RWPE1 (cell line): Measurements from ENCODE around the gene CTDNEP1.

ENCODE experiments used
- CTCF ChIA-PET: fragments of 350-600 bp; sonication (Branson Sonifier 250); formaldehyde crosslinking; extraction: SDS; loops from one replicate; lab custom pipeline; 2021; lab: Yijun Ruan, JAX
- POLR2A ChIA-PET: fragments of 400-600 bp; formaldehyde crosslinking; extraction: SDS; loops from one replicate; lab custom pipeline; 2020; ENCODE audit warnings: antibody characterized with exemption; ENCODE audit not compliant: low non-redundant PET; lab: Yijun Ruan, JAX
- DNase-seq: peaks from one replicate; pipeline ENCODE4 v3.0.0; 2012; ENCODE audit warnings: low spot score
- H3K27ac ChIP-seq: fragments of 450-650 bp; 2 replicates; pipeline ENCODE4 v1.5.1; 2017
- TF ChIP-seq, protein P1 (sequence below): fragments of 450-650 bp; conservative IDR thresholded peaks from 2 replicates; pipeline ENCODE4 v1.5.1; 2017; ENCODE audit warnings: low read depth, mild to moderate bottlenecking

Gene CTDNEP1

DNA sequence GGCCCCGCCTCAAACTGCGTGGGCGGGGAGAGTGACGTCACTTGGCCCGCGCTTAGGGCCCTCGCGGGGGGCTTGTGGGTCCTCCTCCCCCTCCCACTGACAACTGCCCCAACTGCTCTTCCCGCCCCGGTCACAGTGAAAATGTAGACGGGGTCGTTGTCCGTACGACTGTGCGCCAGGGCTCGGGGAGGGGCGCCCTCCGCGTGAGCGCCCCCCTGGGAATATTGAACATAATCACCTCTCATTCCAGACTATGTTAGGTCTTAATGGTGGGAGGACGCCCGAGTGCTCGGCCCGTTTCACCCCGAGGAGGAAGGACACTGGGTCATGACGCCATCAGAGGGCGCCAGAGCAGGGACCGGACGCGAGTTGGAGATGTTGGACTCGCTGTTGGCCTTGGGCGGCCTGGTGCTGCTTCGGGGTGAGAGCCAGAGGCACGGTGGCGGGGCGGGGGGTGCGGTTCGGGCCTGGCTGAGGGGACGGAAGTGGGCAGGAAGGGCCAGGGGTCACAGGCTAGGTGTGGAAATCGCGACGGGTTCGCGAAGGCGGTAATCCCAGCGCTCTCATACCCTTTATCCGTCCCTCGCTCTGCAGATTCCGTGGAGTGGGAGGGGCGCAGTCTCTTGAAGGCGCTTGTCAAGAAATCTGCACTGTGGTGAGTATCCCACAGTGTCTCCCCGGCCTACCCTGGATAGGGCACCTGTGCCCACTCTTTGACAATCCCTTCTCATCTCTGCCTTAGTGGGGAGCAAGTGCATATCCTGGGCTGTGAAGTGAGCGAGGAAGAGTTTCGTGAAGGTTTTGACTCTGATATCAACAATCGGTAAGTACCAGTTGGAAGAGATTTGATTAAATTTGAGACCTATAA, 876 bp upstream of the CTDNEP1 start, which contains the start of gene ELP5:
ELP5 (plus strand) TSS at position 40 of the 868 bp plus-strand sequence; CDS start at position 376, 336 bp downstream.
- POLR2A ChIA-PET, result no interaction called here
- DNase-seq, result peak; percentile 96
- CTCF ChIA-PET, result interaction anchor here (1.1 kb wide), 1 partner anchor 13 kb away, joined by 9 read pairs; the partner anchor contains the start of gene PHF23
- TF ChIP-seq, protein P1, sequence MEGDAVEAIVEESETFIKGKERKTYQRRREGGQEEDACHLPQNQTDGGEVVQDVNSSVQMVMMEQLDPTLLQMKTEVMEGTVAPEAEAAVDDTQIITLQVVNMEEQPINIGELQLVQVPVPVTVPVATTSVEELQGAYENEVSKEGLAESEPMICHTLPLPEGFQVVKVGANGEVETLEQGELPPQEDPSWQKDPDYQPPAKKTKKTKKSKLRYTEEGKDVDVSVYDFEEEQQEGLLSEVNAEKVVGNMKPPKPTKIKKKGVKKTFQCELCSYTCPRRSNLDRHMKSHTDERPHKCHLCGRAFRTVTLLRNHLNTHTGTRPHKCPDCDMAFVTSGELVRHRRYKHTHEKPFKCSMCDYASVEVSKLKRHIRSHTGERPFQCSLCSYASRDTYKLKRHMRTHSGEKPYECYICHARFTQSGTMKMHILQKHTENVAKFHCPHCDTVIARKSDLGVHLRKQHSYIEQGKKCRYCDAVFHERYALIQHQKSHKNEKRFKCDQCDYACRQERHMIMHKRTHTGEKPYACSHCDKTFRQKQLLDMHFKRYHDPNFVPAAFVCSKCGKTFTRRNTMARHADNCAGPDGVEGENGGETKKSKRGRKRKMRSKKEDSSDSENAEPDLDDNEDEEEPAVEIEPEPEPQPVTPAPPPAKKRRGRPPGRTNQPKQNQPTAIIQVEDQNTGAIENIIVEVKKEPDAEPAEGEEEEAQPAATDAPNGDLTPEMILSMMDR, result peak; percentile 44
- H3K27ac ChIP-seq, result peak within 1 kb of the TSS; percentile 98

DNA sequence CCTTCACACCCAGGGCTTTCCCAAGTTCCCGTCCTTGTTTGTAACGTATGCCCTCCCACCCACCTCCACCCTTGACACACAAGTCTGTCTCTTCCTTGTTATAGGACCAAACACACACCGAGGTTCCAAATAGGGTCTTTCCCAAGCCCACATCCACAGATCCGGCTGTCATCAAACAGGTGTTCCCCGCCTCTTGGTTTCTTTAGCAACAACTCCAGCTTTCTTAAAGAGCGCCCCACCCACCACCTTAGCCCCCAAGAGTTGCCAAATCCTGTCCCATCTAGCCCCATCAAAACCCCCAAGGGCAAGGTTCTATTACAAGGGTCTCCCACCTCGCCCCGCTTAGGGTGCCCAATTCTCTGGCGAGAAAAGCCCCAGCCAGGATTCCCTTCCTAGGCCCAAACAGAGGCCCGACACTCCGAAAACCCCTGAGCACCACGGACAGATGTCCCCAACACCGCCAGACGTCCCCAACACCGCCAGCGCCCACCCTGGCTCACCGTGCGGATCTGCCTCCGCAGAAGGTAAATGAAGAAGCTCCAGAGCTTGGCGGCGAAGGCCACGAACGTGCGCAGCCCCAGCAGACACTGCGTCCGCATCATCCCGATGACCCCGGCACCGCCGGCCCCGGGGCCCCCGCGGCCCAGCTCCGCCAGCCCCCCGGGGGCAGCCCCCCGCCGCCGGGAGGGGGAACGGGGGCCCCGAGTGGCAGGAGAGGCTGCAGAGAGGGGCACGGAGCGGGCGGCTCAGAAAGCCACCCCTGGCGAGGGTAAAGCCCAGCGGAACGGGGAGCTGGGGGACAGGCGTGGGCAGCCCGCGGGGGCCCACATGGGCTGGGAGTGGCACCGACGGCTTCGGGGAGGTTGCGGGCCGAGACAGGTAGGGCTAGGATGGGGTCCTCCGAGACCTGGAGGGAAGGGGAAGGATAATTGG, 573 bp downstream of the CTDNEP1 start:
- no peak for DNase-seq
- CTCF ChIA-PET, result interaction anchor here (0.6 to 1.1 kb wide), 3 partner anchors 12 to 1126 kb away, joined by 3 to 9 read pairs (median 4); partner anchors contain the start of gene PHF23

DNA sequence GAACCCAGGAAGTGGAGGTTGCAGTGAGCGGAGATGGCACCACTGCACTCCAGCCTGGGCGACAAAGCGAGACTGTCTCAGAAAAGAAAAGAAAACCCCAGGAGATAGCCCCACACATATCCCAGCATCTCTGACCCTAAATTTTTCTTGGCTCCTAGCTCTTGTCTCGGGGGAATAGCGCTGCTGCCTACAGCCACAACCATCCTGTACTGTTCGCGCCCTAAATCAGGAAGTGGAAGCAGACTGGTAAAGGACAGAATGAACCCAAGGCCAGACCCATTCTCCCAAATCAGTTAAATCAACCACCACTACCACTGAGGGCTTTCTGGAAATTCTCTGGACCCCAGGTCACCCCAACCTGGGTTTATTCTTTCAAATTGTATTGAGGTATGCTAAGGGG, 1.7 kb downstream of the CTDNEP1 start:
- H3K27ac ChIP-seq, result peak overlapping the region; percentile 98
- TF ChIP-seq, protein P1, result no peak
- ChIA-PET POLR2A (interaction anchor here (0.6 kb wide), 1 partner anchor 8 kb away, joined by 7 read pairs; no protein-coding TSS in a partner anchor), CTCF (interaction anchor here (1.2 kb wide), 1 partner anchor 8 kb away, joined by 5 read pairs; no protein-coding TSS in a partner anchor)
- DNase-seq, result no peak

More for the DNA sequence above, 573 bp downstream of the CTDNEP1 start:
- peak overlapping the region; percentile 98 for H3K27ac ChIP-seq
- TF ChIP-seq, protein P1, result no peak
- POLR2A ChIA-PET, result interaction anchor here (0.7 kb wide), 1 partner anchor 9 kb away, joined by 4 read pairs; the partner anchor contains the start of gene GABARAP

DNA sequence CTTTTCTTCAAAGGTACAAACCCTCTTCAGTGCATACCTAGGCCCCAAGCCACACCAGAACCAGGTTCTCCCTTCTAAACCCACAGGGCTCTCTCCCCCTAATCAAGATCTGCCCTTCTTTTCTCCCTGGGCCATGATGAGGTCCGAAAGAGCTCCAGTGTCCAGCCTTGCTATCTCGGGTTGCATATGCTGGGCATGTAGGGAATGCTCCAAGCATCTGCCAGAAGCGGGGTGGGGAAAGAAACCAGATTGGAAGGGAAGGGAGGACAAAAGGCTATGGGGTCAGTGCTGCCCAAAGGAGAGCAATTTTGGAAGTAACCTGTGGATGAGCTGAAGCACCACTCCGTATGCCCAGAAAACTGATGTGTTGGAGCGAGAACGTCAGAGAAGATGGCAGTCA, 2.3 kb downstream of the CTDNEP1 start:
- CTCF ChIA-PET, result interaction anchor here (1.2 kb wide), 1 partner anchor 7 kb away, joined by 5 read pairs; no protein-coding TSS in a partner anchor
- DNase-seq, result no peak
- POLR2A ChIA-PET, result interaction anchor here (0.6 kb wide), 1 partner anchor 9 kb away, joined by 7 read pairs; no protein-coding TSS in a partner anchor
- TF ChIP-seq, protein P1, result no peak
- peak overlapping the region; percentile 98 for H3K27ac ChIP-seq

DNA sequence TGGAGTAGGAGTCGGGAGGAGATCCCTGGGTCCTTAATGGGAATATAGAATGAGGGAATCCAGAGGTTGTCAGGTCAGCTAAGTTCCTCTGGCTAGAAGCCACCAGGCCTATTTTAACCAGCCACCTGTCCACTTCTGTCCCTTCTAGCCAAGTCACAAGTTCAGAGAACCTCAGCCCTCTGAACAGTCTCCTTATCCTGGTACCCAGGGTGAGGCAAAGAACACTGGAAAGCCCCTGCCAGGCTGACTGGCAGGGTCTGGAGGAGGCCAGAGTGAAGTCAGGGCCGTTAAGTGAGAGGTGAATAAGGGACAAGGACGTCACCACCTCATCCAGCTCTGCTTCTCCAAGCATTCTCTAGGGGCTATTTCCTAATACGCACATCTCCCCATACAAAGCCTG, 2.7 kb downstream of the CTDNEP1 start:
- ChIA-PET CTCF (no interaction called here), POLR2A (no interaction called here)
- peak overlapping the region; percentile 98 for H3K27ac ChIP-seq

More for the DNA sequence above, 2.7 kb downstream of the CTDNEP1 start:
- TF ChIP-seq, protein P1, result no peak
- no peak for DNase-seq
